GM21367 (cell line): Measurements from ENCODE around the gene SERPINA7.
"Not testable (repeated sequence)": the region's sequence is repeated elsewhere in the genome, so short reads cannot be mapped to it uniquely, and the experiment has no call there.

Source experiments
- ATAC-seq: cut with Tn5 transposase; IDR thresholded peaks from one replicate; pipeline ENCODE4 v1.9.1; 2021; ENCODE audit not compliant: unreplicated experiment

The SERPINA7 gene, protein sequence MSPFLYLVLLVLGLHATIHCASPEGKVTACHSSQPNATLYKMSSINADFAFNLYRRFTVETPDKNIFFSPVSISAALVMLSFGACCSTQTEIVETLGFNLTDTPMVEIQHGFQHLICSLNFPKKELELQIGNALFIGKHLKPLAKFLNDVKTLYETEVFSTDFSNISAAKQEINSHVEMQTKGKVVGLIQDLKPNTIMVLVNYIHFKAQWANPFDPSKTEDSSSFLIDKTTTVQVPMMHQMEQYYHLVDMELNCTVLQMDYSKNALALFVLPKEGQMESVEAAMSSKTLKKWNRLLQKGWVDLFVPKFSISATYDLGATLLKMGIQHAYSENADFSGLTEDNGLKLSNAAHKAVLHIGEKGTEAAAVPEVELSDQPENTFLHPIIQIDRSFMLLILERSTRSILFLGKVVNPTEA

DNA sequence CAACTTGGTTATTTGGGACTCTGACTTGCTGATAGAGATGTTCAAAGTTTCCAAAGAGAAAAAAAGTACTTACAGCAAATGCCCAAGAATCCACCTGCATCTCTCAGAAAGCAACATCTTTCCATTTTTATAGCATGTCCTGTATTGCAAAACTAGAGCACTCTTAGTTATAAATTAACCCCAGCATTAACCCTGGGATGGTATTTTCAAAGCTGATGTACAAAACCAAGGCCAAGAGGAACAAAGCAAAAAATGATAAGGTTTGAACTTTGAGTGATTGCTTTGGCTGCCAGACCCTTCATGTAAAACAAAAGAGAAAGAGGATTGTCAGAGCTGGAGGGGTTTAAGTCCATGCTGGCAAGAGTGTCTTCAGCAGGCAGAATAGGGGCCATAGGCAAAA is at the start of gene SERPINA7:
Gene SERPINA7, minus strand, starts transcription at position 103 of the 400 bp plus-strand sequence. CDS start 1,669 bp downstream, outside the sequence.
- ATAC-seq = no peak

- no peak for ATAC-seq
Observed at GRCh38 chrX:106069048-106069447, 30.5 kb upstream of the SERPINA7 start.

- ATAC-seq = no peak
Observed at GRCh38 chrX:106050054-106050453, 11.5 kb upstream of the SERPINA7 start.

DNA sequence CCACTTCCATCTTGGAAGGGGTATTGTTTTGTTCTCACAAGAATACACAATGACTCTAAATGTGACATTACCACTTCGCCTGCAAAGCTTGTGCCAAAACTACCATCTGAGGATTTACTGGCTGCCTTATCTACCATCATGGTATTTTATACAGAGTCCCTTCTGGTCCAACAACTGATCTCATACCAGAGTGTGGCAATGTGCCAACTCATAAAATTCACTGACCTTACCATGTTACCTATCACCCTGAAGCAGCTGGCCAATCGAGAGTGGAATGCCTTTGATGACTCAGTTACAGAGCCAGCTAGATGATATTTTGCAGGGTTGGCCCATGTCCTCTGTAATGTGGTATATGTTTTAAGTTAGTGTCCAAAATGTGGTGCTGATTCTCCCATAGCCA is 3.8 kb upstream of the SERPINA7 start:
- no peak for ATAC-seq

DNA sequence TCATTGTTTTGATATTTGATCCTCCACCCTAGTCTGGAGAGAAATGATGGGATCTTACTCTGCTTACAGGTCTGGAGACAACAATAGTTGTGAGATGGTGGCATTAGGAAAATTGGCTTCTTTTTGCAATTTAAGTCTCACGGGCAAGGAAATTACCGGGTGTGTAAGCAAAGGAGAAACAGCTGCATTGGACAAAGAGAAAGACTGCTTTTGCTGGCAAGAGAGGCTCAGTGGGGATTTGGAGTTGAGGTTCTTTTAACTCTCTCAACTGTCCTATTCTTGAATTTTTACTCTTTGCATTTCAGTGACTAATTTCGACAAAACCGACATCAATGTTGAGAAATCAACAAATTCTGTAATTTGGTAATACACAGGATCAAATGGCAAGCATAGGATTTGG is 2.3 kb upstream of the SERPINA7 start:
- no peak for ATAC-seq

DNA sequence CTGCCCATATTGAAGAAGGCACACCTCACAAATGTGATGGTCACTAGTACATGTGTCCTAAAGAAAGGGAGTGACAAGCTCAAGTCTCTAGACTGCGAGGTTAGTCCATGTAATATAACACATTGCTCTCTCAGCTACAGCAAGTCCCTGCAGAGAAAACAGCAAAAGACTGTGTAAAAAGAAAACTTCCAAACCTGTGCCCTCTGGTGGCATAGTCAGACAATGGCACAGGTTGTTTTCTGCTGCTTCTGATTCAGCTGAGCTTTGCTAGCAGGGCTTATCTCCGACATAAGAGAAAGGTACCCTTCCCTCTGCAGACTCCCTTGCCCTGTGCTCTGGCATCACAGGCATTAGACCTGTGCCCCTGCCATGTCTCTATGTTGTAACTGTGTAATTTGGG is 1.4 kb upstream of the SERPINA7 start:
- ATAC-seq = no peak

DNA sequence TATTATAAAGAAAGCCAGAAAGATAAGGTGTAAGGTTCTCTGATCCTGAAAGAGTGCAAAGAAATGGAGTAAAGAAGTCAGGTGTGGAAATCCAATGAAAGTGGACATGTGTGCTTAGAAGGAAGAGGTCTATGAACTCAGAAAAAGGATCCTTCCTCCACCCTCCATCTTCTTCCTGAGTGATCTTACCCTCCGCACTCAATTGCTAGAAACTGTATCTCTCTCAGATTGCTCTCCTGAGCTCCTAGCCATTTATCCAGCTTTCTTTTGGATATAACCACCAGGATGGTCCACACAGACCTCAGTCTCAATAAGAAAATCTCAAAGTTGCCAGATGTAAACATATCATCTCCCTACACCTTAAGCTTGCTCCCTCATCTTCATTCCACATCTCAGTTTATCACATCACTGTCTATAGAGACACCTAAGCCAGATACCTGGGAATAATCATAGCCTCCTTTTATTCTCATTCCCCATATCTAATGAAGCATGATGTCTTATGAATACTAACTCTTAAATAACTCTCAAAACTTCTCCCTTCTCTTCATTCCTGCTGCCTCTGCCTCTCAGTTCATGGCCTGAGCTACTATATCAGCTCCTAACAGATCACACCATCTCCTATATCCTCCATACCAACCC is 573 bp downstream of the SERPINA7 start:
- ATAC-seq = no peak

DNA sequence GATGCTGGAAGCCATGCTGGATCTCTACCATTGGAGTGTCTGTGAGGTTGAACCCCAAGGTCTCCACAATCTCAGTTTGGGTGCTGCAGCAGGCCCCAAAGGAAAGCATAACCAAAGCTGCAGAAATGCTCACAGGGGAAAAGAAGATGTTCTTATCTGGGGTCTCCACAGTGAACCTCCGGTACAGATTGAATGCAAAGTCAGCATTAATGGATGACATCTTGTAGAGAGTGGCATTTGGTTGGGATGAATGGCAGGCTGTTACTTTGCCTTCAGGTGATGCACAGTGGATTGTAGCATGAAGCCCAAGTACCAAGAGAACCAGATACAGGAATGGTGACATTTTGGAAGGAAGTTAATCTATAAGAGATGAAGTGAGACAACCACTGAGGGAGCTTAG is 1.8 kb downstream of the SERPINA7 start:
- ATAC-seq = no peak

- no peak for ATAC-seq
Observed at GRCh38 chrX:106035064-106035463, 3.5 kb downstream of the SERPINA7 start.

DNA sequence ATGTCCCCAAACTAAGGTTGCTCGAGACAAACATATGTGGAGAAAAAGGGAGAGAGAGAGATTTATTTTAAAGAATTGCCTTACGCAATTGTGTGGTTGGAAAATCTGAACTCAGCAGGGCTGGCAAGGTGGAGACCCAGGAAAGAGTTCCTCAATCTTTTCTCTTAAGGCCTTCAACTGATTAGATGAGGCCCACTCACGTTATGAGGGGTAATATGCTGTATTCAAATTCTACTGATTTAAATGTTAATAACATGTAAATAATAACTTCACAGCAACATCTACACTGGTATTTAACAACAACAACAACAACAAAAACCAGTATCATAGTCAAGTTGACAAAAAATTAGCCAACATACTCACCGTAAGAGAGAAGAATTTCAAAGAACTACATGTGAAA is 14.6 kb downstream of the SERPINA7 start:
- ATAC-seq = no peak

- no peak for ATAC-seq
Observed at GRCh38 chrX:106022238-106022637, 16.3 kb downstream of the SERPINA7 start.

DNA sequence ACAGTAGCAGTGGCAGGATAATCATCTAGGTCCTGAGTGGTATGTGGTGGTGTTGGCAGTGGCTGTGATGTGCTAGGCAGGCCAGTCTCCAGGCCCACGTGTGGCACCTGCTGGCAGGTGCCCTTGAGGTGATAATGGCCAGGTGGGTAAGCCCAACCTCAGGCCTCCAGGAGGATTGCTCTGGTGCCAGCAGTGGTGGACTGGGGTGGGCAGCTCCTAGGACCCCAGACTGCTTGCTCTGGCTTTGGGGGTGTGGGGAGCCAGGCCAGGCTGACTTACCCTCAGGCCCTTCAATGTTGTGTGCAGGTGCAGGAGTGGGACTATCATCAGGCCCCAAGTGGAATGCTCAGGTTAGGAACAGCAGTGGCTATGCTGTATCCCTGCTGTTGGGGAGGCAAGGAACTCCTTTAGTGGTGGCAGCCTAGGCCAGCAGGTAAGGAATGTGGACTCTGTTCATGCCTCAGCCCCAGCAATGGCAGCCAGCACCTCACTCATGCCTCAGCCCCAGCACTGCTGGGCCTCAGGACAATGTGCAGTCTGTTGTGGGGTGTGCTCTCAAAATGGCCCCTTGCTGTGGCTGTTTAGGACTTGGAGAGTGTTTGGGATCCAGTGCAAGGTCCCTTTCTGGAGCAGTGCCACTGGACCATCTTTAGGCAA is 24.3 kb downstream of the SERPINA7 start:
- ATAC-seq = no peak

- ATAC-seq = no peak
Observed at GRCh38 chrX:106009145-106009544, 29.4 kb downstream of the SERPINA7 start.

DNA sequence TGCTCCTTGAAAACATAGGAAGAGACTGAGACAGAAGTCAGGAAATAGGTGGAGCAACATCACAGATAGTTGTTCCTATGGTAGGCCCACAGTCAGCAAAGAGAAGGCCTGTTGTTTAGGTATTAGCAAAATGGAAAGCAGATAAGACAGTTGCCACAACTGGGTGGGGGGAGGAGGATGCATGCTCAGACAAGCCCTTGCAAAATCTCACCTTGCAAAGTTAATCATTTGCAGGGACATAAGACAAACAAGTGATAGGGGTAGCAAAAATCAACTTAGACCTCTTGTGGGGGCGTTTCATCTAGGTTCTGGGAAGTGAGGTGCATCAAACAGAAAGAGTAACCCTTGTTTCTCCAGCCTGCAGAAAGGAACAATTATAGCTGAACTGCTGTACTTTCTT is 30.7 kb downstream of the SERPINA7 start:
- ATAC-seq = no peak

DNA sequence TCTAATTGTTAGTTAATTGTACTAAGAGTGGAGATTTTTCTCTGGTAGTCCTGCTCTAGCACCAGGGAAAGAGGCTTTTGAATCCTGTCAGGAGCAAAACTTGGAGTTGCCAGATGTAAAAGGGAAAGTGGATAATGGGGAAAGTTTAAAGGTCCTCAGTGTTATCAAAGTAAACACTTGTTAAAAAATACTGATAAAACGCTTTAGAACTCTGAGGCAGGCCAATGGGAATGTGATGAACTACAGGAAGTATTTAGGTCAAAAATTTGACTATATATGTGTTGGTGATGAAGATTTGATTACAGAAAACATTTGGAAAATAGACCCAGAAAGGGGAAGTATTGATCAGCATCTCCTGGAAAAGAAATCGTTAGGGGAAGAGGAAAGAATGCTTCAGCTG is 32.8 kb downstream of the SERPINA7 start:
- no peak for ATAC-seq

GRCh38 chrX:106000609-106001008 is 37.9 kb downstream of the SERPINA7 start:
- not testable (repeated sequence) for ATAC-seq

- ATAC-seq = no peak
Observed at GRCh38 chrX:106000203-106000602, 38.3 kb downstream of the SERPINA7 start.

- ATAC-seq = no peak
Observed at GRCh38 chrX:105999294-105999693, 39.2 kb downstream of the SERPINA7 start.

- ATAC-seq = not testable (repeated sequence)
Observed at GRCh38 chrX:105988487-105988886, 50.0 kb downstream of the SERPINA7 start.
